PC-3 (cell line): Measurements from ENCODE around the gene PTPRB. TPM values are rescaled to one million over a fixed set of nuclear protein-coding genes. Genes with fewer than 3 reads are reported as not detected.

ENCODE experiments used
- ATAC-seq: fragments of 200-7000 bp; cut with Tn5 transposase; 2 replicates; pipeline ENCODE4 v1.9.1; 2020; ENCODE audit warnings: mild to moderate bottlenecking, moderate library complexity
- BruUV-seq: library from RNA; stranded (reverse); fragments of 400-500 nt; replicated peaks from 2 replicates; lab custom pipeline; 2021; lab: Mats Ljungman, UMichigan
- CTCF ChIA-PET: fragments of 300-600 bp; sonication (Branson Sonifier 250); formaldehyde crosslinking; loops from one replicate; lab custom pipeline; 2022; ENCODE audit warnings: antibody characterized with exemption; lab: Charles Lee
- POLR2A ChIA-PET: fragments of 300-600 bp; sonication (Branson Sonifier 250); formaldehyde crosslinking; loops from one replicate; lab custom pipeline; 2022; ENCODE audit warnings: antibody characterized with exemption; ENCODE audit not compliant: unreplicated experiment; lab: Charles Lee
- DNase-seq: peaks from one replicate; pipeline ENCODE4 v3.0.0-alpha.2; 2015
- H2AFZ ChIP-seq: fragments of 300-600 bp; sonication (generic); 2 replicates; pipeline ENCODE4 v1.6.0; 2016; ENCODE audit warnings: antibody characterized with exemption, low read length
- H3F3A ChIP-seq: fragments of 300-600 bp; sonication (generic); one replicate; pipeline ENCODE4 v1.6.0; 2017; ENCODE audit warnings: antibody characterized with exemption, low read length, control low read depth, mild to moderate bottlenecking; ENCODE audit not compliant: unreplicated experiment
- H3K27ac ChIP-seq: fragments of 300-600 bp; sonication (generic); 2 replicates; pipeline ENCODE4 v1.5.1; 2016; ENCODE audit warnings: mild to moderate bottlenecking, low read length
- H3K27me3 ChIP-seq: fragments of 300-600 bp; sonication (generic); 2 replicates; pipeline ENCODE4 v1.6.1; 2016; ENCODE audit warnings: low read length, mixed read lengths
- H3K36me3 ChIP-seq: fragments of 300-600 bp; sonication (generic); 2 replicates; pipeline ENCODE4 v1.6.1; 2016; ENCODE audit warnings: low read depth, mixed run types, low read length, mixed read lengths
- H3K4me1 ChIP-seq: fragments of 300-600 bp; sonication (generic); 2 replicates; pipeline ENCODE4 v1.5.1; 2016; ENCODE audit warnings: low read length; ENCODE audit not compliant: insufficient read depth
- H3K4me2 ChIP-seq: fragments of 300-600 bp; sonication (generic); 2 replicates; pipeline ENCODE4 v1.6.0; 2016; ENCODE audit warnings: low read length
- H3K4me3 ChIP-seq: fragments of 300-600 bp; sonication (generic); 2 replicates; pipeline ENCODE4 v1.5.1; 2016; ENCODE audit warnings: mild to moderate bottlenecking, low read length, mixed read lengths
- H3K79me2 ChIP-seq: fragments of 300-600 bp; sonication (generic); 2 replicates; pipeline ENCODE4 v1.6.1; 2017; ENCODE audit warnings: low read length, mixed read lengths
- H3K9ac ChIP-seq: fragments of 300-600 bp; sonication (generic); 2 replicates; pipeline ENCODE4 v1.6.0; 2016; ENCODE audit warnings: mild to moderate bottlenecking, low read length
- H3K9me2 ChIP-seq: fragments of 300-600 bp; sonication (generic); replicated peaks from 2 replicates; pipeline ENCODE4 v1.6.1; 2016; ENCODE audit warnings: mixed run types, low read length, mixed read lengths
- H3K9me3 ChIP-seq: fragments of 300-600 bp; sonication (generic); 2 replicates; pipeline ENCODE4 v1.6.1; 2016; ENCODE audit warnings: low read length, mixed read lengths
- H4K20me1 ChIP-seq: fragments of 300-600 bp; sonication (generic); 2 replicates; pipeline ENCODE4 v1.6.1; 2016; ENCODE audit warnings: low read length, mixed read lengths
- CTCF ChIP-seq: fragments of 300-600 bp; sonication (generic); conservative IDR thresholded peaks from 2 replicates; pipeline ENCODE4 v1.5.1; 2017; ENCODE audit warnings: antibody characterized with exemption, low read depth, mild to moderate bottlenecking, low read length
- EZH2 ChIP-seq: fragments of 300-600 bp; sonication (generic); IDR thresholded peaks from one replicate; pipeline ENCODE4 v1.6.1; 2017; ENCODE audit warnings: antibody characterized with exemption, mild to moderate bottlenecking, low read length; ENCODE audit not compliant: unreplicated experiment
- EZH2phosphoT487 ChIP-seq: fragments of 300-600 bp; sonication (generic); IDR thresholded peaks from 2 replicates; pipeline ENCODE4 v1.6.1; 2018; ENCODE audit warnings: mild to moderate bottlenecking, antibody characterized with exemption, low read length, borderline replicate concordance
- intact Hi-C: fragments of 100-400 bp; cut with micrococcal nuclease; formaldehyde crosslinking; loops from 2 replicates; pipeline ENCODE4 v1.9.0; 2023
- total RNA-seq: library from RNA; depleted of rRNA; stranded (reverse); fragments of >200 nt; gene quantifications from 2 replicates; pipeline ENCODE4 v1.2.3, GENCODE V29; 2014

The PTPRB gene
- total RNA-seq, 1 experiment from 2014 or later = 0.66 TPM

DNA sequence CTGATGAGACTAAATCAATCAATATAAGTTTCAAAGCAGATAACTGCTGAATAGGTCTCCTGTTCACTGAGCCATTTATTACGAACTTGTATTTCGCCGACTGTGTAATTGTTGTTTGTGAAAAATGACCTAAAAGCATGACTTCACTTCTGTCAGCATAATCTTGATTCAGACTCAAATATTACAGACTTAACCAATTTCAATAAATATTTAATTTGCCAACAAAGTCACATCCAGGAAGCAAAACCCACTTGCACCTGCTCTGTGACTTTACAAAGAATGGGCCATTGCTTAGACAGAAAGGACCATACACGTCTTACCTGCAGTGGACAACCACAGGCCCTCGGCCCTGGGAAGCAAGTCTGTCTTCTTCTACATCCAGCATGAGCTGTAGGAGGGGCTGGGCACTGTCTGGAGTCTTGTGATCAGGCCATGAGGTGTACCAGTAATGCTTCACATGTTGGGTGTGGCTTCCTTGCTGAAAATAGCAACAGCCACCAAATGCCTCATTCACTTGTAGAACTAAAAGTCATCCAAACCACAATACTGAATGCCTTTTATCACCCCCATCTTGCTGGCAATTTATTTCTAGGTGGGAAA is 23.5 kb upstream of the PTPRB start:
- H3K9me3 ChIP-seq = no peaks in the 10 kb centered on the region
- peak overlapping the region; percentile 47 for H3K9ac ChIP-seq
- peak overlapping the region; percentile 50; the same call in 1 of the 2 replicates for H2AFZ ChIP-seq
- DNase-seq (peak; percentile 82), ATAC-seq (peak; percentile 93)
- no peaks in the 10 kb centered on the region for H3F3A ChIP-seq
- no peaks in the 10 kb centered on the region for H4K20me1 ChIP-seq
- no peaks in the 10 kb centered on the region for H3K36me3 ChIP-seq
- ChIA-PET POLR2A (no interaction called here), CTCF (no interaction called here)
- no peaks in the 10 kb centered on the region for H3K27me3 ChIP-seq
- intact Hi-C loops = loop anchor here (2.0 kb wide), 1 partner anchor 14 kb away; no protein-coding TSS in a partner anchor
- H3K4me3 ChIP-seq = no peak overlapping the region
- no peaks in the 10 kb centered on the region for H3K9me2 ChIP-seq
- TF ChIP-seq EZH2 (no peak), CTCF (no peak), EZH2phosphoT487 (no peak)
- H3K4me2 ChIP-seq = peak overlapping the region; percentile 21
- H3K27ac ChIP-seq = peak overlapping the region; percentile 80
- BruUV-seq = TSS peak; percentile 96
- no peaks in the 10 kb centered on the region for H3K79me2 ChIP-seq
- H3K4me1 ChIP-seq = peaks cover 23% of the 10 kb centered on the region

GRCh38 chr12:70660002-70660604 is 22.9 kb upstream of the PTPRB start:
- Histone ChIP-seq H2AFZ (no peak overlapping the region), H3K4me1 (peaks cover 23% of the 10 kb centered on the region), H3K27me3 (no peaks in the 10 kb centered on the region), H3K27ac (peak overlapping the region; percentile 80), H3K36me3 (no peaks in the 10 kb centered on the region), H4K20me1 (no peaks in the 10 kb centered on the region), H3K9me2 (no peaks in the 10 kb centered on the region), H3K9ac (peak overlapping the region; percentile 47), H3K4me2 (peak overlapping the region; percentile 21), H3K4me3 (no peak overlapping the region), H3K9me3 (no peaks in the 10 kb centered on the region), H3K79me2 (no peaks in the 10 kb centered on the region), H3F3A (no peaks in the 10 kb centered on the region)
- CTCF ChIA-PET = no interaction called here
- intact Hi-C loops = loop anchor here (2.0 kb wide), 1 partner anchor 13 kb away; no protein-coding TSS in a partner anchor
- no peak for DNase-seq
- POLR2A ChIA-PET = no interaction called here
- ATAC-seq = no peak
- TF ChIP-seq EZH2 (no peak), CTCF (no peak), EZH2phosphoT487 (no peak)
- no TSS peak for BruUV-seq
